ENCODE data around the gene CDK16.
A peak's percentile ranks its signal among the peaks of the same experiment; 100 is the strongest.

DNA sequence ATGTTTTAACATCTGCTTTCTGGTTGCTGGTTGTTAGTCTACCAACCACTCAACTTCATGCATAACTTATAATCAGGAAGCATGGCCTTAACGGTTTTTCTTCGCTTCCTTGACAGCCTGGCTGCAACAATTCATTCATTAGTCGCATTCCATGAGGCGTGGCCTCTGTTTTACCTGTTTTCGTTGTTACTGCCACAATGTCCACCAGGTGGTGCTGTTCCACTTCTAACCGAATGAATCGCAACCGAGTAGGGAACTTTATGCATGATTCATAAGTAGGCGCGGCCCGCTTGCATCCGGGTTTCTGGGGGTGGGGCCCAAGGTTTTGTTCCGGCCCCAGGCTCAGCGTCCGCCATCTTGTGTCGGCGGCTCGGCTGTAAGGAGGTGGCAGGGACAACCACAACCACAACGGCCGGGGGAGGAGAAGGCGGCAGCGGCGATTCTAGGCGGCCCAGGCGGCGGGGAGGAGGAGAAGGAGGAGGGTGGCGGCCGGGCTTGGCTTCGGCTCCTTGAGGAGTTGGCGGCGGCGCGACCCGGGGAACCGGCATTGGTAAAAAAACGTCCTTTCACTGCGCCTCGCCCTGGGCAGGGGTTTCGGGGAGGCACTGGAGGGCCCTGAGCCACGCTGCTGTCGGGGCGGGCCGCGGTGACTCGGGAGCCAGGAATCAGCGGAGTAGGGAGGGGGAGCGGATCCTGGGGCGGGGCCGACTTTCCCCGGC lies 24.8 kb upstream of the CDK16 start, which contains the start of gene UBA1:
- TF ChIP-seq, protein P1, sequence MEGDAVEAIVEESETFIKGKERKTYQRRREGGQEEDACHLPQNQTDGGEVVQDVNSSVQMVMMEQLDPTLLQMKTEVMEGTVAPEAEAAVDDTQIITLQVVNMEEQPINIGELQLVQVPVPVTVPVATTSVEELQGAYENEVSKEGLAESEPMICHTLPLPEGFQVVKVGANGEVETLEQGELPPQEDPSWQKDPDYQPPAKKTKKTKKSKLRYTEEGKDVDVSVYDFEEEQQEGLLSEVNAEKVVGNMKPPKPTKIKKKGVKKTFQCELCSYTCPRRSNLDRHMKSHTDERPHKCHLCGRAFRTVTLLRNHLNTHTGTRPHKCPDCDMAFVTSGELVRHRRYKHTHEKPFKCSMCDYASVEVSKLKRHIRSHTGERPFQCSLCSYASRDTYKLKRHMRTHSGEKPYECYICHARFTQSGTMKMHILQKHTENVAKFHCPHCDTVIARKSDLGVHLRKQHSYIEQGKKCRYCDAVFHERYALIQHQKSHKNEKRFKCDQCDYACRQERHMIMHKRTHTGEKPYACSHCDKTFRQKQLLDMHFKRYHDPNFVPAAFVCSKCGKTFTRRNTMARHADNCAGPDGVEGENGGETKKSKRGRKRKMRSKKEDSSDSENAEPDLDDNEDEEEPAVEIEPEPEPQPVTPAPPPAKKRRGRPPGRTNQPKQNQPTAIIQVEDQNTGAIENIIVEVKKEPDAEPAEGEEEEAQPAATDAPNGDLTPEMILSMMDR (IDR thresholded peaks at IDR 0.05): peak; percentile 49 to 91 (median 86)
- peak; percentile 82 for TF ChIP-seq POLR2A (IDR thresholded peaks at IDR 0.05)

All from transverse colon (tissue), 3 donors.